Activated naive CD8-positive, alpha-beta T cell treated with anti-CD3 and anti-CD28 coated beads for 36 hours (primary cell): ENCODE measurements around the gene SFXN5. TPM values are rescaled to one million over a fixed set of nuclear protein-coding genes. Genes with fewer than 3 reads are reported as not detected.

ENCODE experiments used
- DNase-seq: peaks from one replicate; pipeline ENCODE4 v3.0.0; 2021
- H3K27ac Mint-ChIP-seq: one replicate; pipeline ENCODE4 v1.8.0; 2022; ENCODE audit warnings: mild to moderate bottlenecking, moderate library complexity, mixed read lengths
- H3K27me3 Mint-ChIP-seq: one replicate; pipeline ENCODE4 v1.8.0; 2022; ENCODE audit warnings: mild to moderate bottlenecking, mixed read lengths
- H3K36me3 Mint-ChIP-seq: one replicate; pipeline ENCODE4 v1.8.0; 2021; ENCODE audit warnings: mild to moderate bottlenecking, mixed read lengths
- H3K4me1 Mint-ChIP-seq: one replicate; pipeline ENCODE4 v1.8.0; 2021; ENCODE audit warnings: mixed read lengths
- H3K4me3 Mint-ChIP-seq: one replicate; pipeline ENCODE4 v1.8.0; 2022; ENCODE audit warnings: mild to moderate bottlenecking, moderate library complexity, mixed read lengths
- H3K9me3 Mint-ChIP-seq: one replicate; pipeline ENCODE4 v1.8.0; 2022; ENCODE audit warnings: mixed read lengths
- total RNA-seq, 2 experiments: library from RNA; stranded (reverse); gene quantifications; one replicate each; pipeline ENCODE4 v1.2.3, GENCODE V29; 2021

SFXN5 gene
- total RNA-seq, 2 experiments from 2014 or later = 8.3 to 10.8 TPM

DNA sequence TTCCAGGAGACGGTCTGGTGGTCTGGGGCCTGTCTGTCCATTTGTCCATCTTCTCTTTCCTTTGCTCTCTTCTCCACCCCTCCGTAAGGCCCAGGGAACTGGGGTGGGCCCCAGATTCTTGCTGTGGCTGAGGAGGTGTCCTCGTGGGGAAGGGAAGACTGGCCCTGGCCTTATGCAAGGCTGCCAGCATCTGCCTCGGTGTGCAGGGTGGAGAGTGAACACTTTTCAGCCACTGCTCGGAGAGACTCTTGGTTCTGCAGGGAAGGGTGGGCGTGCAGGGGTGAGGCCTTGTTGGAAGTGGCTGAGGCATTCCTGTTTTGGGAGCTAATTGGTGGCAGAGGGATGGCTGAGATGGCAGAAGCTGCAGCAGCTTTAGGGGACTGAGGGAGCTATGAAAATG is 131.2 kb downstream of the SFXN5 start:
- H3K4me3 Mint-ChIP-seq = no peak overlapping the region

DNA sequence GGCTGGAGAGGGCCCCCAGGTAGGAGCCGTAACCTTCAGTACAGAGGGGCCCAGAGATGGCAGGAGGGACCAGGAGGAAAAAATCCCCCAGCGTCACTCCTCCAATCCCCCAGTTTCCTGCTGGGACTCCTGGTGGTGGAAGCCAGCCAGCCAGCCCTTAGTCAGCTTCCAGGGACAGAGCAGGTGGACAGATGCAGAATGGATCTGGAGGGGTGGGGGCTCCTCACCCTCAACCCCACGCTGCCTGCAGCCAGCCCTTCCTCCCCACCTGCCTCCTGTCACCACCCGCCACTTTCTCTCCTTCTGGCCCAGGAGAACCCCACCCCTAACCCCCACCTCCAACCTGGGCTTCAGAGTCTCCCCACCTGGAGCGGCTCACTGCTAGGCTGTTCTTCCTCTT is 133.1 kb downstream of the SFXN5 start:
- DNase-seq = no peak
- H3K4me1 Mint-ChIP-seq = no peaks in the 10 kb centered on the region
- H3K27ac Mint-ChIP-seq = no peak overlapping the region
- no peaks in the 10 kb centered on the region for H3K36me3 Mint-ChIP-seq
- no peaks in the 10 kb centered on the region for H3K27me3 Mint-ChIP-seq
- no peak overlapping the region for H3K4me3 Mint-ChIP-seq
- H3K9me3 Mint-ChIP-seq = no peaks in the 10 kb centered on the region

More for the DNA sequence above, 131.2 kb downstream of the SFXN5 start:
- Mint-ChIP-seq H3K9me3 (no peaks in the 10 kb centered on the region), H3K27me3 (no peaks in the 10 kb centered on the region), H3K4me1 (no peaks in the 10 kb centered on the region), H3K27ac (no peak overlapping the region), H3K36me3 (no peaks in the 10 kb centered on the region)
- no peak for DNase-seq

DNA sequence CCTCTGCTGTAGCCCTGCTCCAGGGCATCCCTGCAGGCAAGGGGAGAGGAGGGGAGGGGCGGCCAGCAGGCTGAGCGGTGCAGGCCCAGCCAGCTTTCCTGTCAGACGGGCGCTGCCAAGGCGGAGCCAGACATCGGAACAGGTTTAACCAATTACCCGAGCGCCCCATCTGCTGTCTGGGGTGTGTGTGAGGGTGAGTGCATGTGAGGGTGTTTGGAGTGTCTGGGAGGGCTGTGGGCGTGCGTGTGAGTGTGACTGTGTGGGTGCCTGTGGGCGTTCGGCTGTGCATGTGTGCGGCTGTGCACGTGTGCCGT is 134.2 kb downstream of the SFXN5 start:
- Mint-ChIP-seq H3K36me3 (no peaks in the 10 kb centered on the region), H3K27ac (no peak overlapping the region), H3K4me3 (no peak overlapping the region), H3K9me3 (no peaks in the 10 kb centered on the region), H3K27me3 (no peaks in the 10 kb centered on the region), H3K4me1 (no peaks in the 10 kb centered on the region)
- DNase-seq = no peak

DNA sequence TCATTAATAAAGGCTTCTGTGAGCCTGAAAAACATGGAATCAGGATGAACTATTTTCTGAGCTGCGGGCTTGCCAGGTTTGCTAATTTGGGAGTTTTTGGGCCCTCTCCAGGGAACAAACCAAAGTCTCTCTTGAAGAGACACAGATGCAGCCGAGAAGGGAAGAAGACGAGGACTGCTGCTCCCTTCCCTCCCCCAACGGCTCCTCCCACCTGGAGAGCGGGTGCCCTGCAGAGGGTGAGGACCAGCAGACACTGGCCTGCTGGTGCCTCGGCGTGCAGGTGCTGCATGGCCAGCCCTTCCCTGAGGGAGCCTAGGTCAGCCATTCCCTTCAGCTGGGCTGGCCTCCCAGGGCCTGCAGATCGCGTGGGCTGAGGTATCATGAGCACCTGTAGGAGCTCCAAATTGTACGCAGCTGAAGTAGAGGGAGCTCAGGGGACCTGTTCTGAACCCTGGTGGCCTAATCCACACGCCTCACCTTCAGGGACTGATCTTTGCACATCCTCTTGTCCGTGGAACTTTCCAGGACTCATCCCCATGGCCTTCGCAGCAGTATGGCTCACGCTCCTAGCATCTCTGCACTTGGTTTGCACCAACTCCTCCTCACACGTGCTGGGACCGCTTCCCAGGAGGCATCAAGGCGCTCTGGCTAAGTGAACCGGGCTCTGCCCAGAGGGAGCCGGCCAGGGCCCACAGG is 134.7 kb downstream of the SFXN5 start:
- no peak for DNase-seq
- Mint-ChIP-seq H3K27me3 (no peaks in the 10 kb centered on the region), H3K9me3 (no peaks in the 10 kb centered on the region), H3K36me3 (no peaks in the 10 kb centered on the region), H3K27ac (no peak overlapping the region), H3K4me3 (no peak overlapping the region), H3K4me1 (no peaks in the 10 kb centered on the region)

DNA sequence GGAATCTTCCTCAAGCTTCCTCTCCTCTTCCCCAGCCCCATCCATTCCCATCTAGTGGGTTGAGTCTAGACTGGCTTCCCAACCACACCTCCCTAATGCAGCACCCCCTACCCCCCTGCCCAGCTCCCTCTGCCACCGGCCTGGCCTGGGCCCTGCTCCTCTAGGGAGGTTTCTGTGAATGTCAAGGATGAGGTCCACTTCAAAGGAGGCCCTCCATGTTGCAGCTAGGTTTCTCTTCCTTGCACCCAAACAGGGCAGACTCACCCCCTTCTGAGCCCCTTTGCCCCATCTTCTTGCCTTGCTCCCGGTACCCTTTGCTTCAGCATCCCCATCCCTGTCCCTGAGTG is 135.9 kb downstream of the SFXN5 start:
- no peaks in the 10 kb centered on the region for H3K36me3 Mint-ChIP-seq
- no peak for DNase-seq
- no peaks in the 10 kb centered on the region for H3K27me3 Mint-ChIP-seq
- H3K4me1 Mint-ChIP-seq = no peaks in the 10 kb centered on the region
- H3K4me3 Mint-ChIP-seq = no peak overlapping the region
- no peaks in the 10 kb centered on the region for H3K9me3 Mint-ChIP-seq
- H3K27ac Mint-ChIP-seq = no peak overlapping the region

GRCh38 chr2:72934683-72935610 is 136.6 kb downstream of the SFXN5 start:
- no peak for DNase-seq
- Mint-ChIP-seq H3K4me3 (no peak overlapping the region), H3K4me1 (no peaks in the 10 kb centered on the region), H3K36me3 (no peaks in the 10 kb centered on the region), H3K9me3 (no peaks in the 10 kb centered on the region), H3K27ac (no peak overlapping the region), H3K27me3 (no peaks in the 10 kb centered on the region)

DNA sequence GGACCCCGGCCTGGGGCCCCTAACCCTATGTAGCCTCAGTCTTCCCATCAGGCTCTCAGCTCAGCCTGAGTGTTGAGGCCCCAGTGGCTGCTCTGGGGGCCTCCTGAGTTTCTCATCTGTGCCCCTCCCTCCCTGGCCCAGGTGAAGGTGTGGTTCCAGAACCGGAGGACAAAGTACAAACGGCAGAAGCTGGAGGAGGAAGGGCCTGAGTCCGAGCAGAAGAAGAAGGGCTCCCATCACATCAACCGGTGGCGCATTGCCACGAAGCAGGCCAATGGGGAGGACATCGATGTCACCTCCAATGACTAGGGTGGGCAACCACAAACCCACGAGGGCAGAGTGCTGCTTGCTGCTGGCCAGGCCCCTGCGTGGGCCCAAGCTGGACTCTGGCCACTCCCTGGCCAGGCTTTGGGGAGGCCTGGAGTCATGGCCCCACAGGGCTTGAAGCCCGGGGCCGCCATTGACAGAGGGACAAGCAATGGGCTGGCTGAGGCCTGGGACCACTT is 137.8 kb downstream of the SFXN5 start:
- Mint-ChIP-seq H3K9me3 (no peaks in the 10 kb centered on the region), H3K4me3 (no peak overlapping the region), H3K4me1 (no peaks in the 10 kb centered on the region), H3K27me3 (no peaks in the 10 kb centered on the region), H3K36me3 (no peaks in the 10 kb centered on the region), H3K27ac (no peak overlapping the region)
- DNase-seq = no peak

DNA sequence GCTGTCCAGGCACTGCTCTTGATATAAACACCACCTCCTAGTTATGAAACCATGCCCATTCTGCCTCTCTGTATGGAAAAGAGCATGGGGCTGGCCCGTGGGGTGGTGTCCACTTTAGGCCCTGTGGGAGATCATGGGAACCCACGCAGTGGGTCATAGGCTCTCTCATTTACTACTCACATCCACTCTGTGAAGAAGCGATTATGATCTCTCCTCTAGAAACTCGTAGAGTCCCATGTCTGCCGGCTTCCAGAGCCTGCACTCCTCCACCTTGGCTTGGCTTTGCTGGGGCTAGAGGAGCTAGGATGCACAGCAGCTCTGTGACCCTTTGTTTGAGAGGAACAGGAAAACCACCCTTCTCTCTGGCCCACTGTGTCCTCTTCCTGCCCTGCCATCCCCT is 138.3 kb downstream of the SFXN5 start:
- Mint-ChIP-seq H3K4me1 (no peaks in the 10 kb centered on the region), H3K27me3 (no peaks in the 10 kb centered on the region), H3K27ac (no peak overlapping the region), H3K9me3 (no peaks in the 10 kb centered on the region), H3K4me3 (no peak overlapping the region), H3K36me3 (no peaks in the 10 kb centered on the region)
- DNase-seq = no peak

DNA sequence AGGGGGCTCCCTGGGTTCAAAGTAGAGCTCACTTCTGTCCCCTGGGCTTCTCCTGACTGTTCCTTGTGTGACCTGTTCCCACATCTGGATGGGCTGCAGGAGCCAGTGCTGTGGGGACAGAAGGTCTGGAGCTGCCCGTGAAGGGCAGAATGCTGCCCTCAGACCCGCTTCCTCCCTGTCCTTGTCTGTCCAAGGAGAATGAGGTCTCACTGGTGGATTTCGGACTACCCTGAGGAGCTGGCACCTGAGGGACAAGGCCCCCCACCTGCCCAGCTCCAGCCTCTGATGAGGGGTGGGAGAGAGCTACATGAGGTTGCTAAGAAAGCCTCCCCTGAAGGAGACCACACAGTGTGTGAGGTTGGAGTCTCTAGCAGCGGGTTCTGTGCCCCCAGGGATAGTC is 138.7 kb downstream of the SFXN5 start:
- Mint-ChIP-seq H3K4me3 (no peak overlapping the region), H3K36me3 (no peaks in the 10 kb centered on the region), H3K4me1 (no peaks in the 10 kb centered on the region), H3K9me3 (no peaks in the 10 kb centered on the region), H3K27ac (no peak overlapping the region), H3K27me3 (no peaks in the 10 kb centered on the region)
- DNase-seq = no peak

DNA sequence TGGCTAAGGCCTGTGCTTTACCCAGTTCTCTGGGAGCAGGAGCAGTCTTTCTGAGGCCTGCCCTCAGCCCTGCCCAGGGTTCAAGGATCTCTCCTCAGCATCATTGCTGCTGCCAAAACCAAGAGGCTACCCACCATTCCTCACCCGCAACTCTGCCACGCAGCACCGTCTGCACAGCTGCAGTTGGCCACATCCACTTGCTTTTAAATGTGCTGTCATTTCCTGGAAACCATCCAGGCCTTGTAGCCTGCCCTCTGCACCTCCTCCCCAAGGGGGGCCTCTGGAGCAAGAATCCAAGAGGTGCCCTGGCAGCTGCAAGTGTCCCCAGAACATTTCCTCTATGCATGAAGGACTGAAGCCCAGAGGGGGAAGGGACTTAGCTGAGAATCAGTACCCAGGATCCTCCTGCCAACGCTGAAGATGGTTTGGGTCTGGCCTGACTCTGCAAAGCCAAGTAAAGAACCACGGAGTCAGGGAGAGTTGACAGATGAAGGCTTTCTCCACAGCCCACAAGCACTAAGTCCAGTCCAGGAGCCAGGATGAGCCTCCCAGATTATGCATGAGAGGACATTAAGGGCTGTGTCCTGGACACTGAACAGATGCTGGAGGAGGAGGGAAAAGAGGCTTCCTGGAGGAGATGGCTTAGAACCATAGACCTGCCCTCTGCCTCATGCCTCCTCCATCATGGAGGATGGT is 139.3 kb downstream of the SFXN5 start:
- H3K4me1 Mint-ChIP-seq = no peaks in the 10 kb centered on the region
- H3K36me3 Mint-ChIP-seq = no peaks in the 10 kb centered on the region
- no peak for DNase-seq
- H3K9me3 Mint-ChIP-seq = no peaks in the 10 kb centered on the region
- no peak overlapping the region for H3K27ac Mint-ChIP-seq
- H3K4me3 Mint-ChIP-seq = no peak overlapping the region
- H3K27me3 Mint-ChIP-seq = no peaks in the 10 kb centered on the region

GRCh38 chr2:72931280-72931910 is 140.1 kb downstream of the SFXN5 start:
- no peaks in the 10 kb centered on the region for H3K9me3 Mint-ChIP-seq
- no peak for DNase-seq

DNA sequence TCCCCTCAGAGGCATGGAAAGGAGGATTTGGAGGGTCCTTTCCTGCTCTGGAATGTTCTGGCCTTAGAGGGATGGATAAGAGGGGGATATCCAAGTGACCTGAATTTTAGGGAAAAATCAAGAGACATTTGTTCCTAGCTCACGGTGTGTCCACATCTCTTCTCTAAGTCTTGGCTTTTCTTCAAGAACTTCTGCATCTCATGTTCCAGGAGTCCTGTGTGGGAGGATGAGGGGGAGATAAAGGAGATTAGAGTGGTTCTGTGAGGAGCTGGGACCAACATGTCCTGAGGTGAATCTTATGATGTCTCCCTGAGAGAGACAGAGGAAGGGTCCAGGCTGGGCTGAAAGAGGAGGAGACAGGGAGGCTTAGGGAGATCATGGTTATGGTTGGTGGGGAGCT is 142.5 kb downstream of the SFXN5 start:
- no peak overlapping the region for H3K27ac Mint-ChIP-seq
- peaks cover 3% of the 10 kb centered on the region for H3K27me3 Mint-ChIP-seq
- no peaks in the 10 kb centered on the region for H3K9me3 Mint-ChIP-seq
- no peak overlapping the region for H3K4me3 Mint-ChIP-seq
- no peak for DNase-seq
- H3K4me1 Mint-ChIP-seq = peaks cover 4% of the 10 kb centered on the region
- H3K36me3 Mint-ChIP-seq = no peaks in the 10 kb centered on the region

More at GRCh38 chr2:72931280-72931910, 140.1 kb downstream of the SFXN5 start:
- Mint-ChIP-seq H3K36me3 (no peaks in the 10 kb centered on the region), H3K27ac (no peak overlapping the region), H3K4me3 (no peak overlapping the region), H3K27me3 (no peaks in the 10 kb centered on the region), H3K4me1 (no peaks in the 10 kb centered on the region)

GRCh38 chr2:72927619-72928550 is 143.6 kb downstream of the SFXN5 start:
- no peak overlapping the region for H3K4me3 Mint-ChIP-seq
- peaks cover 9% of the 10 kb centered on the region for H3K4me1 Mint-ChIP-seq
- no peak for DNase-seq
- H3K27me3 Mint-ChIP-seq = peaks cover 15% of the 10 kb centered on the region
- no peak overlapping the region for H3K27ac Mint-ChIP-seq
- H3K9me3 Mint-ChIP-seq = no peaks in the 10 kb centered on the region
- no peaks in the 10 kb centered on the region for H3K36me3 Mint-ChIP-seq

- Mint-ChIP-seq H3K4me1 (peaks cover 9% of the 10 kb centered on the region), H3K4me3 (no peak overlapping the region), H3K27me3 (peaks cover 24% of the 10 kb centered on the region), H3K27ac (no peak overlapping the region), H3K9me3 (no peaks in the 10 kb centered on the region), H3K36me3 (no peaks in the 10 kb centered on the region)
- no peak for DNase-seq
Observed at GRCh38 chr2:72926811-72927465, 144.6 kb downstream of the SFXN5 start.
